HepG2 (cell line): ENCODE results near the gene KRTAP10-2. TPM values are rescaled to one million over a fixed set of nuclear protein-coding genes. Genes with fewer than 3 reads are reported as not detected.
A peak's percentile ranks its signal among the peaks of the same experiment; 100 is the strongest.

Source experiments
- ATF7-NPFF ChIP-seq: sonication (generic); formaldehyde crosslinking; IDR thresholded peaks from 2 replicates; pipeline ENCODE4 v1.8.1; 2023; ENCODE audit warnings: mild to moderate bottlenecking, low read depth, missing genetic modification reagents, moderate library complexity
- DNMT1 ChIP-seq: sonication (generic); formaldehyde crosslinking; IDR thresholded peaks from 2 replicates; pipeline ENCODE4 v1.5.1; 2020; ENCODE audit warnings: mild to moderate bottlenecking, missing genetic modification reagents
- FOXC1 ChIP-seq: sonication (generic); formaldehyde crosslinking; IDR thresholded peaks from 2 replicates; pipeline ENCODE4 v1.8.0; 2022; ENCODE audit warnings: mild to moderate bottlenecking, missing genetic modification reagents, borderline replicate concordance
- FOXJ3 ChIP-seq: sonication (generic); formaldehyde crosslinking; IDR thresholded peaks from 2 replicates; pipeline ENCODE4 v1.4.0; 2020; ENCODE audit warnings: missing genetic modification reagents, mild to moderate bottlenecking, borderline replicate concordance
- JUND ChIP-seq: sonication (generic); formaldehyde crosslinking; IDR thresholded peaks from 2 replicates; pipeline ENCODE4 v1.8.0; 2022; ENCODE audit warnings: mild to moderate bottlenecking, missing genetic modification reagents
- NAIF1 ChIP-seq: sonication (generic); formaldehyde crosslinking; IDR thresholded peaks from 2 replicates; pipeline ENCODE4 v1.5.0; 2020; ENCODE audit warnings: mild to moderate bottlenecking, missing genetic modification reagents, borderline replicate concordance
- SIN3A ChIP-seq: IDR thresholded peaks from 2 replicates; pipeline ENCODE4 v1.6.1; 2011; ENCODE audit warnings: low read depth, mild to moderate bottlenecking, control low read depth, low read length, borderline replicate concordance
- SRY ChIP-seq: sonication (generic); formaldehyde crosslinking; IDR thresholded peaks from 2 replicates; pipeline ENCODE4 v1.8.0; 2022; ENCODE audit warnings: mild to moderate bottlenecking, missing genetic modification reagents
- TAF1 ChIP-seq: sonication (generic); formaldehyde crosslinking; IDR thresholded peaks from 2 replicates; pipeline ENCODE4 v1.4.0; 2020; ENCODE audit warnings: missing genetic modification reagents
- THYN1 ChIP-seq: sonication (generic); formaldehyde crosslinking; IDR thresholded peaks from 2 replicates; pipeline ENCODE4 v1.8.1; 2023; ENCODE audit warnings: low read depth, mild to moderate bottlenecking, moderate library complexity, missing genetic modification reagents, borderline replicate concordance
- ZFP41 ChIP-seq: sonication (generic); formaldehyde crosslinking; IDR thresholded peaks from 2 replicates; pipeline ENCODE4 v1.4.0; 2020; ENCODE audit warnings: mild to moderate bottlenecking, missing genetic modification reagents, borderline replicate concordance
- ZNF10 ChIP-seq: sonication (generic); formaldehyde crosslinking; IDR thresholded peaks from 2 replicates; pipeline ENCODE4 v1.4.0; 2020; ENCODE audit warnings: mild to moderate bottlenecking, low read depth, missing genetic modification reagents, borderline replicate concordance
- ZNF383 ChIP-seq: sonication (generic); formaldehyde crosslinking; IDR thresholded peaks from 2 replicates; pipeline ENCODE4 v1.4.0; 2020; ENCODE audit warnings: missing genetic modification reagents, mild to moderate bottlenecking, borderline replicate concordance
- ZNF589 ChIP-seq: sonication (generic); formaldehyde crosslinking; conservative IDR thresholded peaks from 2 replicates; pipeline ENCODE4 v1.8.0; 2022; ENCODE audit warnings: mild to moderate bottlenecking, moderate library complexity, missing genetic modification reagents
- ZNF605 ChIP-seq: sonication (generic); formaldehyde crosslinking; IDR thresholded peaks from 2 replicates; pipeline ENCODE4 v1.8.0; 2022; ENCODE audit warnings: mild to moderate bottlenecking, missing genetic modification reagents
- ZNF749 ChIP-seq: sonication (generic); formaldehyde crosslinking; IDR thresholded peaks from 2 replicates; pipeline ENCODE4 v1.8.0; 2022; ENCODE audit warnings: mild to moderate bottlenecking, missing genetic modification reagents, moderate library complexity, borderline replicate concordance
- ZNF777 ChIP-seq: sonication (generic); formaldehyde crosslinking; IDR thresholded peaks from 2 replicates; pipeline ENCODE4 v1.4.0; 2020; ENCODE audit warnings: missing genetic modification reagents
- polyA plus RNA-seq, 8 experiments: library from polyadenylated mRNA; depleted of rRNA in 3 of 8; stranded (reverse) in 7 of 8; unstranded in 1 of 8; fragments of >200 nt; fragmentation: Illumina TruSeq in 4 of 8; extraction: Trizol in 4 of 8; gene quantifications; 2 replicates each; pipeline versions ENCODE4 v1.2.1 to v1.2.3, GENCODE V29; 2011 to 2016; ENCODE audit warnings: low read depth in 4 of 8, missing spikeins in 1 of 8, mixed read lengths in 1 of 8; ENCODE audit not compliant: insufficient read depth in 1 of 8
- total RNA-seq, 5 experiments: library from RNA; depleted of rRNA; stranded (reverse); fragments of >200 nt; fragmentation: Illumina TruSeq; extraction: Trizol; gene quantifications; 2 replicates each; pipeline ENCODE4 v1.2.3, GENCODE V29; 2016; ENCODE audit warnings: low read depth in 1 of 5
- TF ChIP-seq, protein P1 (sequence below): IDR thresholded peaks from 2 replicates; pipeline ENCODE4 v1.6.1; 2016
- TF ChIP-seq, protein P2 (sequence below): sonication (generic); formaldehyde crosslinking; IDR thresholded peaks from 2 replicates; pipeline ENCODE4 v1.5.0; 2020; ENCODE audit warnings: mild to moderate bottlenecking, missing genetic modification reagents
- TF ChIP-seq, protein P3 (sequence below): sonication (generic); formaldehyde crosslinking; IDR thresholded peaks from 2 replicates; pipeline ENCODE4 v1.5.0; 2020; ENCODE audit warnings: mild to moderate bottlenecking, missing genetic modification reagents, borderline replicate concordance

The KRTAP10-2 gene
- total and polyA plus RNA-seq, 2 of the 13 experiments (the other 11 are each of a cell fraction or from before 2014, with no cell fraction given): not detected

DNA sequence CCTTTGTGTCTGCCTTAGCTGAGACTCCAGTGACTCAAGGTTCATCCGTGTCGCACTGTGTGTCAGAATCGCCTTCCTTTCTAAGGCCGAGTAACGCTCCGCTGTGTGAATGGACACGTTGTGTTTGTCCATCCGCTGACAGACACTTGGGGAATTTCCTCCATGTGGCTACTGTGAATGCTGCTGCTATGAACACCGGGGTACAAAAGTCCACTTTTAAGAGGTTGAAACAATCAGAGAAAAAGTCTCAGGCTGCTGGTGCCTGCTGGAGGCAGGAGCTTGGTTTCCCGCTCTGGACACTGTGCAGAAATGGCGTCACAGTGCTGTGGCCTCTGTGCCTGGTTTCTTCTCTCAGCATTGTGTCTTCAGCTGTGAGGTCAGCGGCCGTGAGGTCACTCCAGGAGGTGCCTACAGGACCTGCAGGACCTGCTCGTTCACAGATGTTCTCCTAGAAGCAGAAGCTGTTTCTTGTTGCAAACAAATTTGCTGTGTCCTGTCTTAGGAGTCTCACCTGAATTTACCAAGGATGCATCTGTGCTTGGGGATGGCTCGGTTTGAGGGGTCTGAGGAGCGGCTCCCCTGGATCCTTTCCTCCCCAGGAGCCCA is 45.5 kb downstream of the KRTAP10-2 start (continued):
- TF ChIP-seq ZNF589 (0 out of 2 replicates have a peak, but pooled peaks have one; percentile 29), FOXC1 (CRISPR knock-in tag) (no peak), TAF1 (CRISPR knock-in tag) (no peak), SIN3A (peak; percentile 74), THYN1 (no peak), ZNF605 (peak; percentile 52; the same call in 1 of the 2 replicates), ZFP41 (CRISPR knock-in tag) (no peak), NAIF1 (no peak), ATF7-NPFF (peak; percentile 24; the same call in 1 of the 2 replicates), ZNF383 (CRISPR knock-in tag) (no peak), FOXJ3 (no peak; the same call in 1 of the 2 replicates), SRY (CRISPR knock-in tag) (0 out of 2 replicates have a peak, but pooled peaks have one; percentile 73), DNMT1 (CRISPR knock-in tag) (no peak), ZNF777 (CRISPR knock-in tag) (no peak), ZNF749 (CRISPR knock-in tag) (no peak), ZNF10 (CRISPR knock-in tag) (no peak), JUND (CRISPR knock-in tag) (0 out of 2 replicates have a peak, but pooled peaks have one; percentile 14)
- TF ChIP-seq, protein P1, sequence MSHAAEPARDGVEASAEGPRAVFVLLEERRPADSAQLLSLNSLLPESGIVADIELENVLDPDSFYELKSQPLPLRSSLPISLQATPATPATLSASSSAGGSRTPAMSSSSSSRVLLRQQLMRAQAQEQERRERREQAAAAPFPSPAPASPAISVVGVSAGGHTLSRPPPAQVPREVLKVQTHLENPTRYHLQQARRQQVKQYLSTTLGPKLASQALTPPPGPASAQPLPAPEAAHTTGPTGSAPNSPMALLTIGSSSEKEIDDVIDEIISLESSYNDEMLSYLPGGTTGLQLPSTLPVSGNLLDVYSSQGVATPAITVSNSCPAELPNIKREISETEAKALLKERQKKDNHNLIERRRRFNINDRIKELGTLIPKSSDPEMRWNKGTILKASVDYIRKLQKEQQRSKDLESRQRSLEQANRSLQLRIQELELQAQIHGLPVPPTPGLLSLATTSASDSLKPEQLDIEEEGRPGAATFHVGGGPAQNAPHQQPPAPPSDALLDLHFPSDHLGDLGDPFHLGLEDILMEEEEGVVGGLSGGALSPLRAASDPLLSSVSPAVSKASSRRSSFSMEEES: peak; percentile 47
- TF ChIP-seq, protein P2, sequence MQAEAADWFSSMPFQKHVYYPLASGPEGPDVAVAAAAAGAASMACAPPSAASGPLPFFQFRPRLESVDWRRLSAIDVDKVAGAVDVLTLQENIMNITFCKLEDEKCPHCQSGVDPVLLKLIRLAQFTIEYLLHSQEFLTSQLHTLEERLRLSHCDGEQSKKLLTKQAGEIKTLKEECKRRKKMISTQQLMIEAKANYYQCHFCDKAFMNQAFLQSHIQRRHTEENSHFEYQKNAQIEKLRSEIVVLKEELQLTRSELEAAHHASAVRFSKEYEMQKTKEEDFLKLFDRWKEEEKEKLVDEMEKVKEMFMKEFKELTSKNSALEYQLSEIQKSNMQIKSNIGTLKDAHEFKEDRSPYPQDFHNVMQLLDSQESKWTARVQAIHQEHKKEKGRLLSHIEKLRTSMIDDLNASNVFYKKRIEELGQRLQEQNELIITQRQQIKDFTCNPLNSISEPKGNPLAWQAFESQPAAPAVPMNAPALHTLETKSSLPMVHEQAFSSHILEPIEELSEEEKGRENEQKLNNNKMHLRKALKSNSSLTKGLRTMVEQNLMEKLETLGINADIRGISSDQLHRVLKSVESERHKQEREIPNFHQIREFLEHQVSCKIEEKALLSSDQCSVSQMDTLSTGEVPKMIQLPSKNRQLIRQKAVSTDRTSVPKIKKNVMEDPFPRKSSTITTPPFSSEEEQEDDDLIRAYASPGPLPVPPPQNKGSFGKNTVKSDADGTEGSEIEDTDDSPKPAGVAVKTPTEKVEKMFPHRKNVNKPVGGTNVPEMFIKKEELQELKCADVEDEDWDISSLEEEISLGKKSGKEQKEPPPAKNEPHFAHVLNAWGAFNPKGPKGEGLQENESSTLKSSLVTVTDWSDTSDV (CRISPR knock-in tag): no peak
- TF ChIP-seq, protein P3, sequence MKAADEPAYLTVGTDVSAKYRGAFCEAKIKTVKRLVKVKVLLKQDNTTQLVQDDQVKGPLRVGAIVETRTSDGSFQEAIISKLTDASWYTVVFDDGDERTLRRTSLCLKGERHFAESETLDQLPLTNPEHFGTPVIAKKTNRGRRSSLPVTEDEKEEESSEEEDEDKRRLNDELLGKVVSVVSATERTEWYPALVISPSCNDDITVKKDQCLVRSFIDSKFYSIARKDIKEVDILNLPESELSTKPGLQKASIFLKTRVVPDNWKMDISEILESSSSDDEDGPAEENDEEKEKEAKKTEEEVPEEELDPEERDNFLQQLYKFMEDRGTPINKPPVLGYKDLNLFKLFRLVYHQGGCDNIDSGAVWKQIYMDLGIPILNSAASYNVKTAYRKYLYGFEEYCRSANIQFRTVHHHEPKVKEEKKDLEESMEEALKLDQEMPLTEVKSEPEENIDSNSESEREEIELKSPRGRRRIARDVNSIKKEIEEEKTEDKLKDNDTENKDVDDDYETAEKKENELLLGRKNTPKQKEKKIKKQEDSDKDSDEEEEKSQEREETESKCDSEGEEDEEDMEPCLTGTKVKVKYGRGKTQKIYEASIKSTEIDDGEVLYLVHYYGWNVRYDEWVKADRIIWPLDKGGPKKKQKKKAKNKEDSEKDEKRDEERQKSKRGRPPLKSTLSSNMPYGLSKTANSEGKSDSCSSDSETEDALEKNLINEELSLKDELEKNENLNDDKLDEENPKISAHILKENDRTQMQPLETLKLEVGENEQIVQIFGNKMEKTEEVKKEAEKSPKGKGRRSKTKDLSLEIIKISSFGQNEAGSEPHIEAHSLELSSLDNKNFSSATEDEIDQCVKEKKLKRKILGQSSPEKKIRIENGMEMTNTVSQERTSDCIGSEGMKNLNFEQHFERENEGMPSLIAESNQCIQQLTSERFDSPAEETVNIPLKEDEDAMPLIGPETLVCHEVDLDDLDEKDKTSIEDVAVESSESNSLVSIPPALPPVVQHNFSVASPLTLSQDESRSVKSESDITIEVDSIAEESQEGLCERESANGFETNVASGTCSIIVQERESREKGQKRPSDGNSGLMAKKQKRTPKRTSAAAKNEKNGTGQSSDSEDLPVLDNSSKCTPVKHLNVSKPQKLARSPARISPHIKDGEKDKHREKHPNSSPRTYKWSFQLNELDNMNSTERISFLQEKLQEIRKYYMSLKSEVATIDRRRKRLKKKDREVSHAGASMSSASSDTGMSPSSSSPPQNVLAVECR: peak; percentile 70; the same call in 1 of the 2 replicates
